Measurements from ENCODE around the gene BEND6. TPM values are rescaled to one million over a fixed set of nuclear protein-coding genes. Genes with fewer than 3 reads are reported as not detected.
"Not testable (repeated sequence)": the region's sequence is repeated elsewhere in the genome, so short reads cannot be mapped to it uniquely, and the experiment has no call there.

BEND6 gene
- total RNA-seq, 2 donors from 2014 or later = 0.26 TPM; not detected in 1

GRCh38 chr6:57002197-57002596 is 47.3 kb downstream of the BEND6 start:
- ATAC-seq = no peak
- intact Hi-C loops (cut with DNase I) = no loop called here
- TF ChIP-seq CTCF (IDR thresholded peaks at IDR 0.05) (no peak), POLR2A (IDR thresholded peaks at IDR 0.05) (no peak)

GRCh38 chr6:57004292-57004691 is 49.4 kb downstream of the BEND6 start:
- H3K4me1 ChIP-seq = no peaks in the 10 kb centered on the region
- no peak for TF ChIP-seq POLR2A (IDR thresholded peaks at IDR 0.05)
- no peak for TF ChIP-seq CTCF (IDR thresholded peaks at IDR 0.05)
- H3K4me3 ChIP-seq = no peak overlapping the region
- intact Hi-C loops (cut with DNase I) = no loop called here
- H3K36me3 ChIP-seq (replicated peaks in 1 of 2; ENCODE audit: insufficient read depth in 1 of 2, low read depth in 2 of 2) = no peaks in the 10 kb centered on the region
- H3K9me3 ChIP-seq = peaks cover 0 to 2% (median 0%) of the 10 kb centered on the region in 3 donors
- DNase-seq (no peak), ATAC-seq (no peak)
- no peaks in the 10 kb centered on the region for H3K27me3 ChIP-seq
- WGBS, 2 donors = 87 to 91% methylated on average over 14 of the region's 14 CpGs
- H3K27ac ChIP-seq = no peak overlapping the region

More at GRCh38 chr6:57002197-57002596, 47.3 kb downstream of the BEND6 start:
- Histone ChIP-seq H3K27me3 (no peaks in the 10 kb centered on the region), H3K9me3 (peaks cover 0 to 7% (median 0%) of the 10 kb centered on the region in 3 donors), H3K4me1 (no peaks in the 10 kb centered on the region), H3K27ac (no peak overlapping the region), H3K4me3 (no peak overlapping the region), H3K36me3 (replicated peaks in 1 of 2; ENCODE audit: insufficient read depth in 1 of 2, low read depth in 2 of 2) (no peaks in the 10 kb centered on the region)
- DNase-seq = no peak

GRCh38 chr6:57006101-57006500 is 51.2 kb downstream of the BEND6 start:
- ATAC-seq = no peak
- intact Hi-C loops (cut with DNase I) = no loop called here
- TF ChIP-seq POLR2A (IDR thresholded peaks at IDR 0.05) (no peak), CTCF (IDR thresholded peaks at IDR 0.05) (no peak)
- 27 to 30% methylated on average over 3 of the region's 3 CpGs for whole genome bisulfite sequencing, 2 donors
- H3K4me1 ChIP-seq = no peaks in the 10 kb centered on the region
- H3K36me3 ChIP-seq (replicated peaks in 1 of 2; ENCODE audit: insufficient read depth in 1 of 2, low read depth in 2 of 2) = no peaks in the 10 kb centered on the region
- DNase-seq = no peak
- H3K27ac ChIP-seq = no peak overlapping the region
- no peaks in the 10 kb centered on the region for H3K27me3 ChIP-seq
- H3K4me3 ChIP-seq = no peak overlapping the region
- no peaks in the 10 kb centered on the region for H3K9me3 ChIP-seq

- H3K4me1 ChIP-seq; DNase-seq; intact Hi-C loops (cut with DNase I); H3K9me3 ChIP-seq; ATAC-seq; H3K4me3 ChIP-seq; H3K27ac ChIP-seq; H3K36me3 ChIP-seq (replicated peaks in 1 of 2; ENCODE audit: insufficient read depth in 1 of 2, low read depth in 2 of 2); H3K27me3 ChIP-seq: not testable (repeated sequence)
- 53 to 55% methylated on average over 2 of the region's 2 CpGs for WGBS, 2 donors
These were observed 53.2 kb downstream of the BEND6 start for GRCh38 chr6:57008069-57008468.

- no peak overlapping the region for H3K4me3 ChIP-seq
- H3K36me3 ChIP-seq (replicated peaks in 1 of 2; ENCODE audit: insufficient read depth in 1 of 2, low read depth in 2 of 2) = no peaks in the 10 kb centered on the region
- H3K27ac ChIP-seq = no peak overlapping the region
- H3K4me1 ChIP-seq = no peaks in the 10 kb centered on the region
- no peaks in the 10 kb centered on the region for H3K9me3 ChIP-seq
- DNase-seq (no peak), ATAC-seq (no peak)
- intact Hi-C loops (cut with DNase I) = no loop called here
- H3K27me3 ChIP-seq = no peaks in the 10 kb centered on the region
- 53 to 54% methylated on average over 4 of the region's 4 CpGs for WGBS, 2 donors
- TF ChIP-seq POLR2A (IDR thresholded peaks at IDR 0.05) (no peak), CTCF (IDR thresholded peaks at IDR 0.05) (no peak)
These were observed 58.6 kb downstream of the BEND6 start for GRCh38 chr6:57013521-57013926.

All from body of pancreas (tissue), 4 donors.